RWPE2 (cell line): Measurements from ENCODE around the gene KRT222.

Experiments
- ATAC-seq: fragments of 200-7000 bp; cut with Tn5 transposase; 3 replicates; pipeline ENCODE4 v1.9.1; 2021; ENCODE audit warnings: low read depth
- DNase-seq: peaks from one replicate; pipeline ENCODE4 v3.0.0-alpha.2; 2020; ENCODE audit warnings: low spot score
- H3K27ac ChIP-seq: fragments of 450-650 bp; 2 replicates; pipeline ENCODE4 v1.5.1; 2017; ENCODE audit warnings: mild to moderate bottlenecking; ENCODE audit not compliant: poor library complexity, severe bottlenecking
- H3K27me3 ChIP-seq: fragments of 250-450 bp; sonication (Bioruptor Pico); 2 replicates; pipeline ENCODE4 v1.5.1; 2021; ENCODE audit warnings: mild to moderate bottlenecking, moderate library complexity; ENCODE audit not compliant: insufficient read depth, poor library complexity, severe bottlenecking
- H3K36me3 ChIP-seq: fragments of 250-450 bp; sonication (Bioruptor Pico); 2 replicates; pipeline ENCODE4 v1.5.1; 2020; ENCODE audit warnings: low read depth, mild to moderate bottlenecking, moderate library complexity
- H3K4me1 ChIP-seq: fragments of 250-450 bp; sonication (Bioruptor Pico); 2 replicates; pipeline ENCODE4 v1.5.1; 2021; ENCODE audit warnings: mild to moderate bottlenecking, moderate library complexity; ENCODE audit not compliant: insufficient read depth, poor library complexity, severe bottlenecking
- H3K4me3 ChIP-seq: fragments of 250-450 bp; sonication (Bioruptor Pico); 2 replicates; pipeline ENCODE4 v1.5.1; 2021; ENCODE audit warnings: mild to moderate bottlenecking, moderate library complexity; ENCODE audit not compliant: severe bottlenecking
- H3K9me3 ChIP-seq: fragments of 250-450 bp; sonication (Bioruptor Pico); 2 replicates; pipeline ENCODE4 v1.5.1; 2021; ENCODE audit warnings: mild to moderate bottlenecking, moderate library complexity; ENCODE audit not compliant: severe bottlenecking
- TF ChIP-seq, protein P1 (sequence below): fragments of 450-650 bp; IDR thresholded peaks from one replicate; pipeline ENCODE4 v1.5.1; 2017; ENCODE audit warnings: mild to moderate bottlenecking, moderate library complexity; ENCODE audit not compliant: poor library complexity, severe bottlenecking

Gene KRT222

DNA sequence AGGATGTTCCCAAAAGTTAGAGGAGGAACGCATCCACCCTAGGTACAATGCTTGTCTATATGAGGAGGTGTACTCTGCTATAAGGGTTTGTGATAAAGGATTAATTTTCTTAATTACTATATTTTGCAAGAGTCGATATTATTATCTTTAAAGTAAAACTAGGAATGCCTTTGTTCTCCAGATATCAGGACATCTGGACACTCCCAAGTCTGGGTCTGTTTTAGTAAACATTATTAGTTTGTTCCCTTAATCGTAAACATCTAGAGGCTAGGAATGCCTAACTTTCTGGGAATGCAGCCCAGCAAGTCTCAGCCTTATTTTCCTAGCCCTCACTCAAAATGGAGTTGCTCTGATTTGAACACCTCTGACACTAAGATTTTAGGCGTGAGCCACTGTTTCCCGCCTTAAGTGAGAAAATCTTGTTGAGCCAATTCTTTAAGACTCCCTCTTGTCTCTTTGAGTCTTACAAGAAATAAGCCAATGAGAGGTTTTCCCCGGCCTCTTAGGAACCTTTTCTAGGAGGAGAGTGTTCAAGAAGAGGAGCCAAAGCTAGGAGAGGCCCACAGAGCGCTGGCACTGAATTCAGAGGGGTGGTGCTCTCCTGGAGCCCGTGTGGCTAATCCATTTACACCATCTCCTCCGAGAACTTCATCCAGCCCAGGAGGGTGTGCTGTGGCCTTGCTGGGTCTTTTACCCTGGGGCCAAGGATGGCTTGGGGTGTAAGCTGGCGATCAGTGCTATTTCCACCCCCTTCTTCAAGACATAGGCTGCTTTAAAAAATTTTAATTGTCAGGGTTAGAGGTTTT lies 58.2 kb downstream of the KRT222 start:
- DNase-seq (no peak), ATAC-seq (no peak)
- H3K27me3 ChIP-seq = no peaks in the 10 kb centered on the region
- H3K4me1 ChIP-seq = no peaks in the 10 kb centered on the region
- H3K9me3 ChIP-seq = no peaks in the 10 kb centered on the region
- no peak overlapping the region for H3K4me3 ChIP-seq
- H3K27ac ChIP-seq = no peak overlapping the region
- no peaks in the 10 kb centered on the region for H3K36me3 ChIP-seq
- TF ChIP-seq, protein P1, sequence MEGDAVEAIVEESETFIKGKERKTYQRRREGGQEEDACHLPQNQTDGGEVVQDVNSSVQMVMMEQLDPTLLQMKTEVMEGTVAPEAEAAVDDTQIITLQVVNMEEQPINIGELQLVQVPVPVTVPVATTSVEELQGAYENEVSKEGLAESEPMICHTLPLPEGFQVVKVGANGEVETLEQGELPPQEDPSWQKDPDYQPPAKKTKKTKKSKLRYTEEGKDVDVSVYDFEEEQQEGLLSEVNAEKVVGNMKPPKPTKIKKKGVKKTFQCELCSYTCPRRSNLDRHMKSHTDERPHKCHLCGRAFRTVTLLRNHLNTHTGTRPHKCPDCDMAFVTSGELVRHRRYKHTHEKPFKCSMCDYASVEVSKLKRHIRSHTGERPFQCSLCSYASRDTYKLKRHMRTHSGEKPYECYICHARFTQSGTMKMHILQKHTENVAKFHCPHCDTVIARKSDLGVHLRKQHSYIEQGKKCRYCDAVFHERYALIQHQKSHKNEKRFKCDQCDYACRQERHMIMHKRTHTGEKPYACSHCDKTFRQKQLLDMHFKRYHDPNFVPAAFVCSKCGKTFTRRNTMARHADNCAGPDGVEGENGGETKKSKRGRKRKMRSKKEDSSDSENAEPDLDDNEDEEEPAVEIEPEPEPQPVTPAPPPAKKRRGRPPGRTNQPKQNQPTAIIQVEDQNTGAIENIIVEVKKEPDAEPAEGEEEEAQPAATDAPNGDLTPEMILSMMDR = no peak

DNA sequence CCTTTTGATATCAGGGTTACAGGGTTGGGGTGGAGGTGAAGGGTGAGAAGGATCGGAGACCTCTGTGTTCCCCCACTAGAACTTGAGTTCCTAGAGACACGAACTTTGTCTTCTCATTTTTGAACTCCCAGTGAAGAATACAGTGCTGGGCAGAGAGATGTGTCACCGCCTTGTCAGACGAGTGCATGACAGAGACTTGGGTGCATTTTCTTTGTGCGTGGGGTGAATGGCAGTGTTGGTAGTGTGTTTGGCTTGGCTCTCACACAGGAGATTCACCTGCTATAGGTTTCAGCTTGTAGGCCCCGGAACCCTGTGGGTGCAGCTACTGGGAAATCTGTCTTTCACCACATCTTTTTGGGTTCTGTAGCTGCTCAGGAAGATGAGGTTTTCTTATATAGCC lies 59.7 kb downstream of the KRT222 start:
- H3K4me3 ChIP-seq = no peak overlapping the region
- no peaks in the 10 kb centered on the region for H3K9me3 ChIP-seq
- TF ChIP-seq, protein P1 = no peak
- no peak for ATAC-seq
- DNase-seq = no peak
- H3K4me1 ChIP-seq = no peaks in the 10 kb centered on the region
- H3K36me3 ChIP-seq = no peaks in the 10 kb centered on the region
- H3K27me3 ChIP-seq = no peaks in the 10 kb centered on the region
- H3K27ac ChIP-seq = no peak overlapping the region
